HG02970 (cell line): ENCODE data around the gene MEOX1.

Experiments used
- ATAC-seq: cut with Tn5 transposase; IDR thresholded peaks from one replicate; pipeline ENCODE4 v1.9.1; 2021; ENCODE audit warnings: mild to moderate bottlenecking, moderate library complexity, moderate number of reproducible peaks; ENCODE audit not compliant: unreplicated experiment, low FRiP score

The MEOX1 gene

DNA sequence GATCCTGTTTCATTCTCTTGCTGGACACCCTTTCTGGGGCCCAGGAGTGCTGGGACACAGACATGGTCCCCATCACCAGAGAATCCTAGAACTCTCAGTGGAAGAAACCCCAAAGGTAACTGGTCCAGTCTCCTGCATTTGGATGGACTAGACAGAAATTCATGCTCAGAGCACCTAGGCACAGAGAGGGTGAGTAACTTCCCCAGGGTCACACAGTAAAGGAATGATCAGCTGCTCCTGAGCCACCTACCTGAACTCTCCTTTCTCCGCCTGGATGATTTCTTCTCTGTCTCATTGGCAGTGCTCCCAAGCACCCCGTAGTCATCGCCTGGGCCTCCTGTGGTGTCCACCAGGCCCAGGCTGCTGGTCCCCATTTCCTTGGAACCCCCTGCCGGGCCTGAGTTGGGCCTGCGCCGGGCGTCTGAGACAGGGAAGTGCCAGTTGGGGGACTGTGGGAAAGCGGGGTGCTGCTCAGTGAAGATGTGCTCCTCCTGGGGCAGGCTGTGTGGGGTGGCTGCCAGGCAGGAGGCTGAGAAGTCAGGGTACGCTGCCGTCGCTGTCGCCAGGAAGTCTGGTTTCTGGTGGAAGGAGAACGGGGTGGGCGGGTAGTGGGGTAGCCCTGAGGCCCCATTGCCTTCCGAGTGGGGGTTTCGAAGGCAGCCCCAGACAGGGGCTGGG lies 767 bp downstream of the MEOX1 start:
- ATAC-seq = no peak

GRCh38 chr17:43659823-43660617 lies 1.7 kb downstream of the MEOX1 start:
- no peak for ATAC-seq

DNA sequence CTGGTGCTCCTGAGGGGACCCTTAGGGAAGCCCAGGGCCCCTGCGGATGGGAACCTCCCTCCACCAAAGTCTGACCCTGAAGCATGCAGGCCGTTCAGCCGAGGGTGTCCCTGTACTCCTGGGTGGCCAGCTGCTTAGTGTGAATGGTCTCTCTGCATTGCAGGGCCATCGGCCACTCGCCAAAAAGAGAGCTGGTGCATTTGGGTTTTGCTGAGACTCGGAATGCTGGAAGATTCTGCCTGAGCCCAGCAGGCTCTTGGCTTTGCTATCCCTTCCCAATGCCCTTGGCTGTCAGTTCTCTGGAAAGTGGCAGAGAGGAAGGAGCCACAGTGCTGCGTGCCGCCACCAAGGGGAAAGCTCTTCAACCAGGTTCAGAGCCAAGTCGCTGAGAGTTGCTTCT lies 2.8 kb downstream of the MEOX1 start:
- ATAC-seq = no peak

GRCh38 chr17:43655693-43656255 lies 5.9 kb downstream of the MEOX1 start:
- no peak for ATAC-seq

- no peak for ATAC-seq
These were observed 9.6 kb downstream of the MEOX1 start for GRCh38 chr17:43652124-43652480.

GRCh38 chr17:43650471-43650870 lies 11.3 kb downstream of the MEOX1 start:
- no peak for ATAC-seq

GRCh38 chr17:43648916-43649315 lies 12.8 kb downstream of the MEOX1 start:
- ATAC-seq = no peak

DNA sequence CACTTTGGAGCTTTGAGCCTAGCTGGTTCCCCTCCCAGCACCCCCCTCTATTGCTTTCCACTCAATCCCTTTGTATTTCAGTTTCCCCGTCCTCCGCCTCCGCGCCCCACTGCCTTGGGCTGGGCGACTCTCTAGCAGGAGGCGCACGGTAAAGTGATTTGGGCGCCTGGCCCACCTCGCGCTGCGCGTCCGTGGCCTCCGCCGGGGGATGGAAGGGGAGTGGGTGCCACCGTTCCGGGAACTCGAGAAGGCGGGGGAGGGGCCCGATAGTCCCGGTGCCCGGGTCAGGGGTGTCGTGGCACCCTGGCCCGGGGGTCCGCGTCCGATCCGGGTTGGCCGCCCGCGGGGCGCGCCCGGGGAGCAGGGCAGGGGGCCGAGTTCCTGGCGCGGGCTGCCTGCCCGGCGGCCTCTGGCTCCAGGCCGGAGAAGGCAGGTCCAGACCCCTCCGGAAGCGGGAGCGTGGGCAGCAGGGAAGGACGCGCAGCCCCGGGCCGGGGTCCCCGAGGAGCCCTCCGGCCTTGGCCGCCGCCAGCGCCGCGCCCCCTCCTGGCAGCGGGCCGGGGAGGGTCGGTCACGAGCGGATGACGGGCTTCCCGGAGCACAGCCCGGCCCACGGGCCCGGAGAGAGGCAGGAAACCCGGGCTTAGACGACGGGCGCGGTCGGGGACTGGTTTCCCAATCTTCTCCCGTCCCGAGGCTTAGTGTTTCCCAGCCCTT lies 15.8 kb downstream of the MEOX1 start:
- no peak for ATAC-seq

- ATAC-seq = no peak
These were observed 16.3 kb downstream of the MEOX1 start for GRCh38 chr17:43645450-43645764.

- no peak for ATAC-seq
These were observed 17.6 kb downstream of the MEOX1 start for GRCh38 chr17:43644081-43644480.

DNA sequence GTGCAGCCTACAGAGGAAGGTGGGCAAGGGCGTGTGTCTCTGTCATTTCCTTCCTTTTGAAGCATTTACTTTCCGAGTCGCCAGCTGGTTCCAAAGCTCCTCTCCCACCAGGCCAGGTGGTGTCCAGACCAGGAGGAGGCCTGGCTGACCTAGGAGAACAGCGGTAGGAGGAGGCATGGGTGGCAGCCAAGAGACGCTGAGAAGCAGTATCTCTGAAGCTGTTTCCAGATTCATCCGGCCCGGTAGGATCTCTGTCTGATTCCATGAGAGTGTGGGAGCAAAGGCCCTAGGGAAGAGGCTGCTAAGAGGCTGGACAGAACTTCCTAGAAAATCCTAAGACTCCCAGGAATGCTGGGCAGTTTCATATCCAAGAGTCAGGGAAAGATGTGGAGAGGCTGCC lies 20.3 kb downstream of the MEOX1 start:
- ATAC-seq = no peak

GRCh38 chr17:43640491-43641252 lies 21.1 kb downstream of the MEOX1 start:
- no peak for ATAC-seq

DNA sequence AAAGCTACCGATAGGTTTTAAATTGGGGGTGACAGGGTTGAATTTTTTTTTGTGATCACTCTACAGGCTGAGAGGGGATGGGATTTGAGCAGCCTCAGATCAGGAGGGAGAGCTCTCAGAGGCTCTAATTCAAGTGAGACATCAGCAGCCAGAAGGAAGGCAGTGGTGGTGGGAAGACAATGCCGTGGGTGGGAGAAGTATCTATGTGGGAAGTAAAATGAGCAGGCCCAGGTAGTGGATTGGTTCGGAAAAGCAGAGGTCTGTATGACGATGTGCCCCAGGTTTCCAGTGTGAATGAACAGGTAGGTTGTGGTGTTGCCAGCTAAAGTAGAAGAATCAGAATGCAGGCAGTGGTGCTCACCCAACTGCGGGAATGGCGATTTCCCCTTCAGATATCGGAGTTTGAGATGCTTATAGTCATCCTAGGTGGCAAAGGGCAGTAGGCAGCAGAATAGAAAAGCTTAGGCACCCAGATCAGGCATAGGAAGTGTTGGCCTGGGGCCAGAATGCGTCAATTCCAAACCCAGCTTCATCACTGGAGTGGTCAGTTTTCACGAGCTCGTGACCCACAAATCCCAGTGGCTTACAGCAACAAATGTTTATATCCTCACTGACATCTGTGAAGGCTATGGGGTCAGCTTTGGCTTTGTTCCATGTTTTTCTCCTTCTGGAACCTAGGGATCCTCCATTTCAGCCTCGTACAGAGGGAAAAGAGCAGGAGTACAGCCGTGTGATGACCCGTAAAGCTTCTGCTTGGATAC lies 24.0 kb downstream of the MEOX1 start:
- no peak for ATAC-seq

GRCh38 chr17:43636426-43636825 lies 25.3 kb downstream of the MEOX1 start:
- no peak for ATAC-seq

DNA sequence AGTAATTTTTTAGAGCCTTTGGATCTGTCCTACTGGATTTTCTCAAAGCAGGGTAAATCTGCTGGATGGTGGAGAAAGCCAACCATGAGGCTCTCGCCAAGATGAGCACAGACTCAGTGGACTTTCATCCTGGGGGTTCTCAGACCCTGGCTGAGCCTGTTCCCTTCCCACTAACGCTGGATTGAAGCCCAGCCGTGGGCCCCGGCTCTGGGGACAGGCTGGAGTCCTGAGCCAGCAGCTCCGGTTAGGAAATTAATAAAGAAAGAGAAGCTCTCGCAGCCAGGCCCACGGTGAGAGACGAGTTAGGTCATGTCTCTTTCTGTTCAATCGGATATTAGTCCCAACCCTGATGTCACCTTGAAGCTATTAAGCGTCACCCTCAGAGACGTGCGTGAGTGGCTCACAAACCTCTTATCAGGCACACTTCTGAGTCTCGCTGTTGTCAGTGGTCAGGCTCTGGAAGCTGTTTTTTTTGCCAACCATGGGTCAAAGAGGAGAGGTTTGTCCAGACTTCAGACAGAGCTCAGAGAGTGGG lies 27.1 kb downstream of the MEOX1 start:
- no peak for ATAC-seq

GRCh38 chr17:43632221-43632620 lies 29.5 kb downstream of the MEOX1 start:
- no peak for ATAC-seq

DNA sequence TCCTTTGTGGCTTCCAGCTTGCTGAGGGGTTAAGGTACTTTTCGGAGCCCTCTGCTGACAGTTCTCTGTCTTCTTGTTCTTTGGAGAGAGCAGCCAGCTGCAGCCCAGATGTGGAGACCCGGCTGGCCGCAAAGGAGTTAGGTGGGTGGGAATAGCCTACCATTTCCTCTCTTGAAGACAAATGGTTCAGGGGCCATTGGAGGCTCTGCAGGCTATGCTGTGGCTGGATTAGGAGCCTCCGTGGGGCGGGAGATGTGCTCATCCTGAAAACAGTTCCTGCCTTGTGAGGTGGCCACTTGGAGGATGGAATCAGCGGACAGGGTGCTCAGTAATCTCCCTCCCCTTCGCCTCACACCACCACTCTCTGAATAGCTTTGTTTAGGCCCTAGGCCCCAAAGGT lies 30.3 kb downstream of the MEOX1 start:
- no peak for ATAC-seq

DNA sequence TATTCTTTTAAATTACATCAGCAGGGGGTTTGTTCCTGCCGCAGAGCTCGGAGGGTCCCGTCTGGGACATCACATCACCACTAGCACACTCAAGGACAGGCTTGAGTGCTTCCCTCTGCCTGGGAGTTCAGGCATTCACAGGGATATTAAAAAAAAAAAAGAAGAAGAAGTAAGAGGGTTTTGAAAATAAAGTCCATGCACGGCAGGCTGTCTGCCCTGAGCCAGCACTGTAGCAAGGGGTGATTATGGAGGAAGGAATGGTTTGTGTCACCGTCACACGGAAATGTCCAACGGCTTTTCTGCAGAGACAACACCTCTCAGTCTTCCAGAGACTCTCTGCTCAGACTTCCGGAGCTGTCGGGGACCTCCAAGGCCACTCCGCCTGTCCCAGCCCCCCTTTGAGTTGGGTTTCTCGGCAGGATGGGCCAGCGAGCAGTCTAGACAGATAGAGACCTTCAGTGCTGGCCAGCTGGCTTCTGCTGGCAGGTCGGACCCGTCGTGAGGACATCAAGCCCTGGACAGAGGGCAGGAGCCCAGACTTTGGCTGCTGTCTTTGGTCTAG lies 33.6 kb downstream of the MEOX1 start:
- ATAC-seq = no peak

DNA sequence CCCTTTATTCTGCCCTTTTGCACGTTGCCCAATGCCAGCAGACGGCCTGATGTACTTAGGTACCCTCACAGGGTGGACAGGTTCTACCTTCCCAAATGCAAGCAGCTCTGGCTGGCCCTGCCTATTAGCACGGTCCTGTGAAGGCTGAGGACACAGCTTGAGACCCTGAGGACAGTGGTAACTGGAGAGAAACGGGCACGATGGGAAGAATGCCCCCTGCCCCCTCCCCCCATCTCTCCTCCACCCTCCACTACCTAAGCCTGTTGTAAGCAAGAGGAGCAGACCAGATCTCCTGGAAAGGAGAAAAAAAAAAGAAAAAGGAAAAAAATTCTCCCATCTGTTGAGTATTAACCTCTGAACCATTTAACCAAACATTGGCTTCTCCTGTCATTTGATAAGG lies 34.1 kb downstream of the MEOX1 start:
- ATAC-seq = no peak
